GM18909 (cell line): ENCODE measurements around the gene NLN.
"Not testable (repeated sequence)": the region's sequence is repeated elsewhere in the genome, so short reads cannot be mapped to it uniquely, and the experiment has no call there.

Source experiments
- ATAC-seq: cut with Tn5 transposase; IDR thresholded peaks from one replicate; pipeline ENCODE4 v1.9.1; 2021; ENCODE audit warnings: mild to moderate bottlenecking; ENCODE audit not compliant: unreplicated experiment, poor library complexity

The NLN gene

DNA sequence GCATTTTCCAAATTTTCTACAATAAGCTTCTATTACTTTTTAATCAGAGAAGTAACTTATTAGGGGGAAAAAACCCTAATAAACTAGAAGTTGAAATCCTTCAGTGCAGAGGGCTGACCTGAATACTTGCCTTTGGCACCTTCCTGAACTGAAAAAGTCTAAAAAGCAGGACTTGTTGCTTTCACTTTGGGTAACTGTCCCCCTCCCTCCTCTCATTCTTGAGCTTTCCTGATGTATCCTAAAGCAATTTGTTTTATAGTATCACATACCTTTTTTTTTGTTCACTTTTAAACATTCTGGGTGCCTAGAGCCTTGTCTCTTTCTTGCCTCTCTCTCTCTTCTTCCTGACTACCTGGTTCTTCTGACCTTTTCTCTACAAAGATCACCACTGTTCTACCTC, 140.4 kb downstream of the NLN start:
- no peak for ATAC-seq

DNA sequence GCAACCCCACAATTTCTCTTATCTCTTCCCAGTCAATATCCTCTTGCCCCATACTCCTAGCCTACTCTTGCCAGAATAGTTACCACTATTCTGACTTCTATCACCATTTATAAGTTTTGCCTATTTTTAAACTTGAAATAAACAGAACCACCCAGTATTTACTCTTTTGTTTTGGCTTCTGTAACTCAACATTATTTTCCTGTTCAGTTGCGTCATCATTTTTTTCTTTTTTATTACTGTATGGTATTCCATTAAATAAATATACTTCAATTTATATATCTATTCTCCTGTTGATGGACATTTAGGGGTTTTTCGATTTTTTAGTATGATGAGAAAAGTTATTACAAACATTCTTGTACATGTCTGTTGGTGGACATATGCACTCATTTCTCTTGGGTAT, 141.7 kb downstream of the NLN start:
- no peak for ATAC-seq

DNA sequence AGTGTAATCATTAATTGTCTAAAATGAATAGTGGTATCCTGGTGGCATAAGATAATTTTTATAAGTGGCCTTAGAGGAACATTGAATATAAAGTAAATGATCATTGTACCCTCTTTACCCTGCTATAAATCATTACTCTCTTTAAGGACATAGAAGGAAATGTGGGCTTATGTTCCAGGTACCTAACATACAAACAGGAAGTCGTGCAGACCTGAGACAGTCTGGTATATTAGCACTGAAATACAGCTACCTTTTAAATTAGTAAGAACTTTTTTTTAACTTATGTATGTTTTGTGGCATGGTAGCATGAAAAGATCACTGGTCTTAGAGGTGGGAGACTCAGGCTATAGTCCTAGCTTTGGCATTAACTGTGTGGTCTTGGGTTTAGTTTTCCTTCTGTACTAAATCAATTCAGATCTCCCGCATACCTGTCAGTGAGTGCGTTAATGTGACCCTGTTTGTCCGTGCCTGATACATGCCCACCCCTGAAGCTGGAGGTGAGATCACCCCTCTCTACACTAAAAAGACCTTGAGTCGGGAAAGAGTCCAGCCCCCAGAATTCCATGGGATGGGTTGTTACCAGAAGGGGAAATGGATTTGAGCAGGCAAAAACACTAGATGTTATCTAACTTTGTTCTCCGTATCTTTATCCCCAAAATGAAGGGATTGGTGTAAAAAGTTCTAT, 145.0 kb downstream of the NLN start:
- ATAC-seq = no peak

DNA sequence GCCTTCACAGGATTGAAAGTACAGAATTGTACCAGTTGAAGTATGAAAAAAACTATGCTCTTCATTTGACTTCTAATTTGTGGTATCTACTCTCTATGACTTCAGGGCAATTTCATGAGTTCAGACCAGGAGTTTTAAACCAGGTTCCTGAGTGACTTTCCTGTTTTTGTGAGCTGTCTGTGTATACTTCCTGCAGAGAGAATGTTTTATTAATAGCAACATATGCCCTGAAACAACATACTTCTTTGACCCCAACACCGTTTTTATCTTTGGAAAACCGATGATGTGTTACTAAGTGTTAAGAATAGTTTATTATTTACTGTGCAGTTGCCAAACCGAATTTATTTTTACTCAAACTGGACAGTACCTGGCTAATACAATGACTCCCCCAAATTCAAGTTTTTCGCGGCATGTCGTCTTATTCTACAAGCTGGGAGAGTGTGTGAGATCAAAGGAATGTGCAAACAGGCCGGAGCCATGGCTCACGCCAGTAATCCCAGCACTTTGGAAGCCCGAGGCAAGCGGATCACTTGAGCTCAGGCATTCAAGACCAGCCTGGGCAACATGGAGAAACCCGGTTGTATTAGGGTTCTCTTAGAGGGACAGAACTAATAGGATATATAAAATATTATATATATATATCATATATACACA, 145.7 kb downstream of the NLN start:
- ATAC-seq = no peak

DNA sequence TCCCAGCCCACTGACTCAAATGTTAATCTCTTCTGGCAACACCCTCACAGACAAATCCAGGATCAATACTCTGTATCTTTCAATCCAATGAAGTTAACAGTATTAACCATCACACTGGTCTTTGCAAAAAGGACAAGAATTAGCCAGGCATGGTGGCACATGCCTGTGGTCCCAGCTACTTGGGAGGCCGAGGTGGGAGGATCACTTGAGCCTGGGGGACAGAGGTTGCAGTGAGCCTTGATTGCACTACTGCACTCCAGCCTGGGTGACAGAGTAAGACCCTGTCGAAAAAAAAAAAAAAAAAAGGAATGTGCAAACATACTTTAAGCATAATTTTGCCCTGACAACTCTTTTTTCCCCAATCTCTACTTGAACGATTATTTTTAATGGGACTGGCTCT, 146.5 kb downstream of the NLN start:
- no peak for ATAC-seq

DNA sequence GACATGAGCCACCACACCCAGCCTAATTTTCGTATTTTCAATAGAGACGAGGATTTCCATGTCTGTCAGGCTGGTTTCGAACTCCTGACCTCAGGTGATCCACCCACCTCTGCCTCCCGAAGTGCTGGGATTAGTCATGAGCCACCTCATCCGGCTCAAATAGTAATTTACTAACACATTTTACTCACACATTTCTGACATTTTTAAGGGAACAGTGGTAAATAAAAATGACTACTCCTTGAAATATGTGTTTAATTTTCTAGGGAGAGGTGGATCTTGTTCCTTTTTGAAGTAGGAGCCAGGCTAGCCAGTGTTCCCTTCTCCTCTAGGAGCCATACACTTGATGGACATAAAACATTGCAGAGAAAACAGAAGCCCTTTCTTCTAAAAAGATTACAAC, 149.2 kb downstream of the NLN start:
- no peak for ATAC-seq

DNA sequence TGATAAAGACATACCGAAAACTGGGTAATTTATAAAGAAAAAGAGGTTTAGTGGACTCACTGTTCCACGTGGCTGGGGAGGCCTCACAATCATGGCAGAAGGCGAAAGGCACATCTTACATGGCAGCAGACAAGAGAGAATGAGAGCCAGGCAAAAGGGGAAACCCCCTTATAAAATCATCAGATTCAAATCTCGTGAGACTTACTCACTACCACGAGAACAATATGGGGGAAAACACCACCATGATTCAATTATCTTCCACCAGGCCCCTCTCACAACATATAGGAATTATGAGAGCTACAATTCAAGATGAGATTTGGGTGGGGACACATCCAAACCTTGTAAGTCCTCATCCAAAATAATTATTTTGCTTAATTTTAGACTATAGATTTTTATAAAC, 149.8 kb downstream of the NLN start:
- ATAC-seq = not testable (repeated sequence)

DNA sequence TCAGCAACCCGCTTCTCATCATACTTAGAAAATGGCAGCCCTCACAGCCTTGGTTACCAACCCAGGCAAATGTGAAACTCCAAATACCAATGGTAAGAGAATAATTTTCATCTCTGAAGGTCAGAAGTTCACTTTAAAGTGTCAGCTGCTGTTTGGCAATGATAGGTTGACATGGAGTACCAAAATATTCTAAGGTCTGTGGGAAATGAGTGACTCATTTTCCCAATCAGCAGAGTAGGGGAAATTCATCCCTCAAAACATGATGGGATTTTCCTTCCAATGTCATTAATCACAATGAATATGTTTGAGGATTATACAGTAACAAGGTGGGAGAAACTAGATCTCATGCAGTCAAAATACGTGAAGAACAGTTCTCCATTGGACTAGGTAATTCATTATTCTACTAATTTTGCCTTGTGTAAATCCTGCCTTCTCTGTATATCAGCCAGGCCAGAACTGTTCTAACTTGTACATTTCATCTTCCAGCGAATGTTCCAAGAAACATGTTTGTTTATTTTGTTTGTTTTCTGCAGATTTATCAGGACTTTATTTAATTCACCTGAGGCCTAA, 151.3 kb downstream of the NLN start:
- no peak for ATAC-seq

DNA sequence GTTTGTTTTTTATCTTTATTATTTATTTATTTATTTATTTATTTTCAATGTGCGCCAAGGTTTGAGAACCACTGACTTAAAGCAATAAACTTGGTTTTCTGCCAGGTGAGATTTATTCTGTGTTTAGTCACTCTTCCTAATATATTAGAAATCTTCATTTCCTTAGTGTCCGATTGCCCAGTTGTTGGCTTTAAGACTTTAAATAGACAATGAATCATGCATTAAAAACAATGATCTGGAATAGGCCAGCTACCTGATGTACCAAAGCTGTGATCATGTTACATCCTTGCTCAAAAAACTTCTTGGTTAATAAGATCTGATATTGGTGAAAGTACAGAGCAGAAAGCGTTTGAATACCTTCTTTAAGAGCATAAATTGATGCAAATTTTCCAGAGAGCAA, 152.2 kb downstream of the NLN start:
- ATAC-seq = no peak

DNA sequence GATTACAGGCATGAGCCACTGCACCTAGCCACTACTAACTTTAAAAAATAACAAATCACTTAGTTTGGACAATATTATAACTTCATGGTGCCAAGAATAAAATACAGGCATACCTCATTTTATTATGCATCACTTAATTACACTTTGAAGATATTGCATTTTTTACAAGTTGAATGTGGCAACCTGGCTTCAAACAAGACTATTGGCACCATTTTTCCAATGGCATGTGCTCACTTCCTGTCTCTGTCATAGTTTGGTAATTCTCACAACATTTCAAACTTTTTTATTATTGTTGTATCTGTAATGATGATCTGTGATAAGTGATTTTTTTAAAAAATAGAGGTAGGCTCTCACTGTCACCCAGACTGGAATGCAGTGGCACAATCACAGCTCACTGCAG, 154.5 kb downstream of the NLN start:
- no peak for ATAC-seq

DNA sequence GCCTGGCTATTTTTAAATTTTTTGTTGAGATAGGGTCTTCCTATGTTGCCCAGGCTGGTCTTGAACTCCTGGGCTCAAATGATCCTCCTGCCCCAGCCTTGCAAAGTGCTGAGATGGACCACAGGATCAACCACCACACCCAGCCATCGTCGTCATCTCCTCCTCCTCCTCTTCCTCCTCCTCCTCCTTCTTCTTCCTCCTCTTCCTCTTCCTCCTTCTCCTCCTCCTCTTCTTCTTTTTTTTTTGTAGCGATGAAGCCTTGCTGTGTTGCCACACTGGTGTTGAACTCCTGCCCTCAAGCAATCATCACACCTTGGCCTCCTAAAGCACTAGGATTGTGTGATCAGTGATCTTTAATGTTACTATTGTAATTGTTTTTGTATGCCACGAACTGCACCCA, 155.0 kb downstream of the NLN start:
- ATAC-seq = no peak
